Loucy (cell line): Measurements from ENCODE around the gene FAM171A2.

ENCODE experiments used
- H2AFZ ChIP-seq: fragments of 200-600 bp; sonication (generic); 2 replicates; pipeline ENCODE4 v1.6.0; 2016; ENCODE audit warnings: antibody characterized with exemption, mild to moderate bottlenecking, low read length, moderate library complexity
- H3F3A ChIP-seq: fragments of 200-600 bp; 2 replicates; pipeline ENCODE4 v1.6.0; 2016; ENCODE audit warnings: antibody characterized with exemption, low read depth, mild to moderate bottlenecking
- H3K27me3 ChIP-seq: fragments of 200-600 bp; sonication (generic); 2 replicates; pipeline ENCODE4 v1.6.1; 2014; ENCODE audit warnings: low read length, mild to moderate bottlenecking; ENCODE audit not compliant: insufficient read depth, poor library complexity, severe bottlenecking
- H3K36me3 ChIP-seq: fragments of 200-600 bp; sonication (generic); 2 replicates; pipeline ENCODE4 v1.6.1; 2016; ENCODE audit warnings: low read length; ENCODE audit not compliant: insufficient read depth
- H3K4me1 ChIP-seq: fragments of 200-600 bp; sonication (generic); 2 replicates; pipeline ENCODE4 v1.5.1; 2014; ENCODE audit warnings: low read length, mild to moderate bottlenecking; ENCODE audit not compliant: insufficient read depth, poor library complexity, severe bottlenecking
- H3K4me2 ChIP-seq: fragments of 200-600 bp; sonication (generic); 2 replicates; pipeline ENCODE4 v1.6.0; 2014; ENCODE audit warnings: antibody characterized with exemption, low read length, low read depth, mild to moderate bottlenecking; ENCODE audit not compliant: poor library complexity, severe bottlenecking
- H3K4me3 ChIP-seq: fragments of 200-600 bp; sonication (generic); 2 replicates; pipeline ENCODE4 v1.5.1; 2014; ENCODE audit warnings: low read length, mild to moderate bottlenecking, mixed read lengths; ENCODE audit not compliant: poor library complexity, severe bottlenecking
- H3K79me2 ChIP-seq: fragments of 200-600 bp; sonication (generic); 2 replicates; pipeline ENCODE4 v1.6.1; 2014; ENCODE audit warnings: low read length; ENCODE audit not compliant: insufficient read depth
- H3K9ac ChIP-seq: fragments of 200-600 bp; sonication (generic); 2 replicates; pipeline ENCODE4 v1.6.0; 2014; ENCODE audit warnings: mild to moderate bottlenecking, low read depth, low read length, moderate library complexity; ENCODE audit not compliant: poor library complexity, severe bottlenecking
- H3K9me2 ChIP-seq: fragments of 200-600 bp; sonication (generic); replicated peaks from 2 replicates; pipeline ENCODE4 v1.6.1; 2016; ENCODE audit warnings: low read depth, low read length, mixed read lengths
- H3K9me3 ChIP-seq: fragments of 200-600 bp; sonication (generic); 2 replicates; pipeline ENCODE4 v1.6.1; 2014; ENCODE audit warnings: mild to moderate bottlenecking, antibody characterized with exemption, low read length, low read depth; ENCODE audit not compliant: insufficient read depth
- H4K20me1 ChIP-seq: fragments of 200-600 bp; sonication (generic); 2 replicates; pipeline ENCODE4 v1.6.0; 2014; ENCODE audit warnings: antibody characterized with exemption, low read length, mild to moderate bottlenecking; ENCODE audit not compliant: insufficient read depth, poor library complexity, severe bottlenecking
- EZH2phosphoT487 ChIP-seq: fragments of 200-600 bp; IDR thresholded peaks from 2 replicates; pipeline ENCODE4 v1.6.1; 2018; ENCODE audit warnings: antibody characterized with exemption, mild to moderate bottlenecking, moderate library complexity, borderline replicate concordance
- TF ChIP-seq, protein P1 (sequence below): fragments of 200-600 bp; sonication (generic); conservative IDR thresholded peaks from 2 replicates; pipeline ENCODE4 v1.5.1; 2014; ENCODE audit warnings: mild to moderate bottlenecking, antibody characterized with exemption, low read length

Gene FAM171A2

GRCh38 chr17:44358066-44358465 is 5.6 kb downstream of the FAM171A2 start:
- Histone ChIP-seq H3K27me3 (no peaks in the 10 kb centered on the region), H2AFZ (no peak overlapping the region), H3K79me2 (peaks cover 4% of the 10 kb centered on the region; the same call in 1 of the 2 replicates), H4K20me1 (no peaks in the 10 kb centered on the region), H3K4me1 (peaks cover 6% of the 10 kb centered on the region), H3K4me2 (no peak overlapping the region), H3K9ac (no peak overlapping the region), H3K9me2 (no peaks in the 10 kb centered on the region), H3K36me3 (no peaks in the 10 kb centered on the region), H3K4me3 (no peak overlapping the region), H3F3A (no peaks in the 10 kb centered on the region), H3K9me3 (no peaks in the 10 kb centered on the region)
- no peak for TF ChIP-seq EZH2phosphoT487
- TF ChIP-seq, protein P1, sequence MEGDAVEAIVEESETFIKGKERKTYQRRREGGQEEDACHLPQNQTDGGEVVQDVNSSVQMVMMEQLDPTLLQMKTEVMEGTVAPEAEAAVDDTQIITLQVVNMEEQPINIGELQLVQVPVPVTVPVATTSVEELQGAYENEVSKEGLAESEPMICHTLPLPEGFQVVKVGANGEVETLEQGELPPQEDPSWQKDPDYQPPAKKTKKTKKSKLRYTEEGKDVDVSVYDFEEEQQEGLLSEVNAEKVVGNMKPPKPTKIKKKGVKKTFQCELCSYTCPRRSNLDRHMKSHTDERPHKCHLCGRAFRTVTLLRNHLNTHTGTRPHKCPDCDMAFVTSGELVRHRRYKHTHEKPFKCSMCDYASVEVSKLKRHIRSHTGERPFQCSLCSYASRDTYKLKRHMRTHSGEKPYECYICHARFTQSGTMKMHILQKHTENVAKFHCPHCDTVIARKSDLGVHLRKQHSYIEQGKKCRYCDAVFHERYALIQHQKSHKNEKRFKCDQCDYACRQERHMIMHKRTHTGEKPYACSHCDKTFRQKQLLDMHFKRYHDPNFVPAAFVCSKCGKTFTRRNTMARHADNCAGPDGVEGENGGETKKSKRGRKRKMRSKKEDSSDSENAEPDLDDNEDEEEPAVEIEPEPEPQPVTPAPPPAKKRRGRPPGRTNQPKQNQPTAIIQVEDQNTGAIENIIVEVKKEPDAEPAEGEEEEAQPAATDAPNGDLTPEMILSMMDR: no peak

- Histone ChIP-seq H3K4me3 (no peak overlapping the region), H4K20me1 (no peaks in the 10 kb centered on the region), H3K27me3 (no peaks in the 10 kb centered on the region), H3F3A (no peaks in the 10 kb centered on the region), H2AFZ (no peak overlapping the region), H3K9me3 (no peaks in the 10 kb centered on the region), H3K36me3 (no peaks in the 10 kb centered on the region), H3K9ac (no peak overlapping the region), H3K79me2 (no peaks in the 10 kb centered on the region), H3K4me2 (no peak overlapping the region), H3K4me1 (no peaks in the 10 kb centered on the region), H3K9me2 (no peaks in the 10 kb centered on the region)
- TF ChIP-seq, protein P1: no peak
- TF ChIP-seq EZH2phosphoT487: no peak
Measured at GRCh38 chr17:44356241-44356640, 7.4 kb downstream of the FAM171A2 start.

DNA sequence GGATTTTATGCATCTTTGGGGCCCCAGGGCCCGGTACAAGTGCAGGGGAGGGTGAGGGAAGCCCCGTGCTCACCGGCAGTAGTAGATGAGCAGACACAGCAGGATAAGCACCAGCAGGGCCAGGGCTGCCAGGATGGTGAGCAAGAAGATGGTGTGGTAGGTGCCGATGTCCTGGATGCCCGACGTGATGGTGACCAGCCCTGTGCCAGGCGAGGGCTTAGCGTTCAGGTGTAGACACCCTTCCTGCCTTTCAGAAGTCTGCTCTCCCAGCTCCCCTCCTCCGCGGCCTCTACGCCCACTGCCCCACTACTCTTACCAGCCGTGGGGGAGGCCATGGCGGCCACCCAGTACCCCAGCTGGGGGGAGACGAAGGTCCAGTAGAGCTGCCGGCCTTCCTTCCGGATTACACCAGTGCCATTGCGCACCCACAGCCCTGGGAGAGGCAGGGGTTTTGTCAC is 8.0 kb downstream of the FAM171A2 start:
- Histone ChIP-seq H3K9ac (no peak overlapping the region), H4K20me1 (no peaks in the 10 kb centered on the region), H2AFZ (no peak overlapping the region), H3K27me3 (no peaks in the 10 kb centered on the region), H3K9me2 (no peaks in the 10 kb centered on the region), H3F3A (no peaks in the 10 kb centered on the region), H3K4me3 (no peak overlapping the region), H3K79me2 (no peaks in the 10 kb centered on the region), H3K4me2 (no peak overlapping the region), H3K4me1 (no peaks in the 10 kb centered on the region), H3K9me3 (no peaks in the 10 kb centered on the region), H3K36me3 (no peaks in the 10 kb centered on the region)
- TF ChIP-seq EZH2phosphoT487: no peak
- TF ChIP-seq, protein P1: no peak
